Endothelial cell of umbilical vein (primary cell): Measurements from ENCODE around the gene USP51. TPM values are rescaled to one million over a fixed set of nuclear protein-coding genes. Genes with fewer than 3 reads are reported as not detected.

ENCODE experiments used
- BruUV-seq: library from RNA; stranded (reverse); fragments of 400-500 nt; replicated peaks from 2 replicates; lab custom pipeline; 2021; lab: Mats Ljungman, UMichigan
- CTCF ChIA-PET: fragments of 300-600, 350-600 bp; sonication (Branson Sonifier 250); formaldehyde crosslinking; loops from one replicate; lab custom pipeline; 2021; ENCODE audit warnings: antibody characterized with exemption, inconsistent platforms; lab: Charles Lee
- POLR2A ChIA-PET: fragments of 300-600, 350-600 bp; sonication (Branson Sonifier 250); formaldehyde crosslinking; loops from one replicate; lab custom pipeline; 2021; ENCODE audit warnings: antibody characterized with exemption, inconsistent platforms; lab: Charles Lee
- DNase-seq: peaks from one replicate; pipeline ENCODE4 v3.0.0-alpha.2; 2011; ENCODE audit warnings: low read depth, low spot score
- FAIRE-seq: peaks from 2 replicates; lab custom pipeline; 2011; peaks lifted over from hg19 to GRCh38; lab: Jason Lieb, UNC
- H2AFZ ChIP-seq: 2 replicates; pipeline ENCODE4 v1.6.0; 2012; ENCODE audit warnings: low read depth, low read length, control low read depth, inconsistent platforms
- H3K27ac ChIP-seq: 2 replicates; pipeline ENCODE4 v1.5.1; 2011; ENCODE audit warnings: low read depth, mild to moderate bottlenecking, control low read depth, low read length, moderate library complexity; ENCODE audit not compliant: insufficient read depth
- H3K27me3 ChIP-seq, 2 experiments: 2 replicates each; pipeline versions ENCODE4 v1.6.0 to v1.6.1; 2011; ENCODE audit warnings: low read length in 2 of 2, mixed read lengths in 1 of 2; ENCODE audit not compliant: control insufficient read depth in 2 of 2, insufficient read depth in 2 of 2
- H3K36me3 ChIP-seq, 2 experiments: 2 replicates in 1 of 2; 3 replicates in 1 of 2; pipeline ENCODE4 v1.5.1; 2011; ENCODE audit warnings: low read length in 2 of 2, mild to moderate bottlenecking in 1 of 2, moderate library complexity in 1 of 2; ENCODE audit not compliant: control insufficient read depth in 2 of 2, insufficient read depth in 2 of 2; ENCODE audit errors: extremely low read depth in 1 of 2
- H3K4me1 ChIP-seq: 3 replicates; pipeline ENCODE4 v1.5.1; 2011; ENCODE audit warnings: mild to moderate bottlenecking, low read length; ENCODE audit not compliant: control insufficient read depth, insufficient read depth; ENCODE audit errors: extremely low read depth
- H3K4me2 ChIP-seq: 2 replicates; pipeline ENCODE4 v1.6.1; 2011; ENCODE audit warnings: low read length, control low read depth, mixed read lengths; ENCODE audit not compliant: insufficient read depth
- H3K4me3 ChIP-seq, 3 experiments: fragments of 200-600 bp in 1 of 3; sonication (generic), shearing (Covaris generic) in 1 of 3; replicated peaks in 1 of 3; 2 replicates each; pipeline ENCODE4 v1.5.1; 2011 to 2016; ENCODE audit warnings: control low read depth in 3 of 3, low read length in 3 of 3, mild to moderate bottlenecking in 2 of 3, inconsistent platforms in 1 of 3, low read depth in 1 of 3, moderate library complexity in 1 of 3; ENCODE audit not compliant: insufficient read depth in 1 of 3
- H3K79me2 ChIP-seq: 2 replicates; pipeline ENCODE4 v1.6.0; 2012; ENCODE audit warnings: low read length, inconsistent platforms; ENCODE audit not compliant: control insufficient read depth, insufficient read depth
- H3K9ac ChIP-seq: replicated peaks from 2 replicates; pipeline ENCODE3; 2011; ENCODE audit warnings: low read length, control low read depth; ENCODE audit not compliant: insufficient read depth; ENCODE audit errors: extremely low read depth
- H3K9me1 ChIP-seq: replicated peaks from 3 replicates; pipeline ENCODE4 v1.6.0; 2011; ENCODE audit warnings: mild to moderate bottlenecking, low read length; ENCODE audit not compliant: control insufficient read depth, insufficient read depth; ENCODE audit errors: extremely low read depth
- H3K9me3 ChIP-seq: replicated peaks from 2 replicates; pipeline ENCODE4 v1.5.1; 2012; ENCODE audit warnings: low read length, inconsistent platforms; ENCODE audit not compliant: control insufficient read depth, insufficient read depth
- H4K20me1 ChIP-seq: replicated peaks from 2 replicates; pipeline ENCODE3; 2011; ENCODE audit warnings: mild to moderate bottlenecking, low read length; ENCODE audit not compliant: control insufficient read depth, insufficient read depth; ENCODE audit errors: extremely low read depth
- FOS ChIP-seq: IDR thresholded peaks from 2 replicates; pipeline ENCODE4 v1.6.1; 2011; ENCODE audit warnings: mild to moderate bottlenecking, low read length, moderate library complexity, borderline replicate concordance; ENCODE audit not compliant: insufficient read depth
- GATA2 ChIP-seq: IDR thresholded peaks from 2 replicates; pipeline ENCODE4 v1.7.0; 2011; ENCODE audit warnings: low read depth, mild to moderate bottlenecking, moderate library complexity, mixed read lengths, low read length; ENCODE audit not compliant: insufficient read length, insufficient read depth
- JUN ChIP-seq: IDR thresholded peaks from 2 replicates; pipeline ENCODE4 v1.6.1; 2011; ENCODE audit warnings: borderline replicate concordance, low read depth; ENCODE audit not compliant: insufficient read length, insufficient read depth
- MYC ChIP-seq: IDR thresholded peaks from one replicate; pipeline ENCODE4 v1.6.1; 2011; ENCODE audit warnings: mild to moderate bottlenecking, low read depth, low read length
- POLR2A ChIP-seq: IDR thresholded peaks from 2 replicates; pipeline ENCODE4 v1.6.1; 2012; ENCODE audit warnings: low read depth, mild to moderate bottlenecking, control low read depth, low read length
- dilution Hi-C: fragments of 300-500 bp; cut with MboI; formaldehyde crosslinking; loops from one replicate; pipeline ENCODE4 v1.15.0; 2019; ENCODE audit warnings: low sequenced_read_pairs; ENCODE audit not compliant: extremely low pct_ligation_motif_present
- intact Hi-C: fragments of 100-400 bp; cut with micrococcal nuclease; formaldehyde crosslinking; loops from one replicate; pipeline ENCODE4 v1.10.0; 2022
- polyA plus RNA-seq, 4 experiments: library from polyadenylated mRNA; depleted of rRNA in 3 of 4; stranded (reverse) in 3 of 4; unstranded in 1 of 4; fragments of >200 nt; gene quantifications; 2 replicates each; pipeline versions ENCODE4 v1.2.1 to v1.2.3, GENCODE V29; 2011 to 2012; ENCODE audit warnings: missing spikeins in 1 of 4
- total RNA-seq: library from RNA; stranded (reverse); gene quantifications from 2 replicates; pipeline ENCODE4 v1.2.3, GENCODE V29; 2021

USP51 gene
- total and polyA plus RNA-seq, 2 donors (not counting 3 experiments of a cell fraction or from before 2014, with no cell fraction given): 0.77 to 0.86 TPM

DNA sequence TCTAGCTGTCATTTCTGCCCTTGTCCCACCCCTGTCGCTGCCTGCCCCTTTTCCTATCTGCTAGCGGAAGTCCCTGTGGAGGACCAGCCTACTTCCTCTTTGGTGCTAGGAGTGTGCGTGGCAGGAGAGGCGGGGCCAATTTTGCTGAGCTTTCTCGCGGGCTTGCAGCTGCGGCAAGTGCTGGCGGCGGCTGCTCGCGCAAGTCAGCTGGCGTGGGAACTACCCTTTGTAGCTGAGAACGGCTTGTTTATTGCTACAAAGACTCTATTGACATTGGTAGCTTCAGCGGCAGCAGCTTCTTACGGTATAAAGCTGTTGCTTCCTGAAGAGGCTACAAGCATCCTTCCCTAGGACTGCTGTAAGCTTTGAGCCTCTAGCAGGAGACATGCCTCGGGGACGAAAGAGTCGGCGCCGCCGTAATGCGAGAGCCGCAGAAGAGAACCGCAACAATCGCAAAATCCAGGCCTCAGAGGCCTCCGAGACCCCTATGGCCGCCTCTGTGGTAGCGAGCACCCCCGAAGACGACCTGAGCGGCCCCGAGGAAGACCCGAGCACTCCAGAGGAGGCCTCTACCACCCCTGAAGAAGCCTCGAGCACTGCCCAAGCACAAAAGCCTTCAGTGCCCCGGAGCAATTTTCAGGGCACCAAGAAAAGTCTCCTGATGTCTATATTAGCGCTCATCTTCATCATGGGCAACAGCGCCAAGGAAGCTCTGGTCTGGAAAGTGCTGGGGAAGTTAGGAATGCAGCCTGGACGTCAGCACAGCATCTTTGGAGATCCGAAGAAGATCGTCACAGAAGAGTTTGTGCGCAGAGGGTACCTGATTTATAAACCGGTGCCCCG is 37.4 kb downstream of the USP51 start, which contains the start of gene MAGEH1:
TSS of gene MAGEH1 (plus strand) at position 138 of the 843 bp plus-strand sequence. CDS start at position 386, 248 bp downstream.
- Histone ChIP-seq H3K9me3 (no peaks in the 10 kb centered on the region), H3K4me3 (peak within 1 kb of the TSS; percentile 56 to 70 (median 61)), H2AFZ (peak within 1 kb of the TSS; percentile 94), H3K27me3 (no peaks in the 10 kb centered on the region), H3K79me2 (no peaks in the 10 kb centered on the region), H3K36me3 (no peaks in the 10 kb centered on the region), H3K9ac (peak within 1 kb of the TSS; percentile 33), H3K27ac (peak within 1 kb of the TSS; percentile 52), H4K20me1 (no peaks in the 10 kb centered on the region), H3K4me2 (peak within 1 kb of the TSS; percentile 54), H3K4me1 (peaks cover 5% of the 10 kb centered on the region), H3K9me1 (no peaks in the 10 kb centered on the region)
- ChIA-PET CTCF (interaction anchor here (1.0 to 1.9 kb wide), 4 partner anchors 37 to 796 kb away, joined by 6 to 13 read pairs (median 6); partner anchors contain the start of gene RRAGB), POLR2A (interaction anchor here (1.1 to 1.5 kb wide), 2 partner anchors 37 to 265 kb away, joined by 4 to 7 read pairs; partner anchors contain the start of gene RRAGB)
- dilution Hi-C loops: no loop called here
- intact Hi-C loops: no loop called here
- FAIRE-seq (peak; percentile 84), DNase-seq (peak; percentile 81)
- BruUV-seq: TSS peak; percentile 82
- TF ChIP-seq POLR2A (peak; percentile 42), MYC (no peak), GATA2 (no peak), JUN (no peak), FOS (no peak)

DNA sequence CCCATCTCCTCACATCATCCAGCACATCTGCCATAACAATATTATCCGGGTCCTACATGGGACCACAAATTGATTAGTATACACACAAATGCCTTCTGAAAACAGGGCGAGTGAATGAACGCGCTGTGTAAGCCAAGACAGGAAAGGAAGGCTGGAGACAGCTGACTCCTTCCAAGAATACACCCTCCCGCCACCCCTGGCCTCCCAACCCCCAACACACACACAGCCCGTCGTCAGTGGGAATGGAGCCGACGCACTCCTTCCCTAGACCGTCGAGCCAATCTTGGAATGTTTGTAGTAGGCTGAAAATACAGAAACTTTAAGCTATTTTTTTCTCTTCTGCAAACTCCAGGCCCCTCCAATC is 38.0 kb downstream of the USP51 start:
- Histone ChIP-seq H3K36me3 (no peaks in the 10 kb centered on the region), H3K27me3 (no peaks in the 10 kb centered on the region), H3K9me3 (no peaks in the 10 kb centered on the region), H3K79me2 (no peaks in the 10 kb centered on the region), H2AFZ (peak overlapping the region; percentile 94), H3K4me1 (peaks cover 5% of the 10 kb centered on the region), H4K20me1 (no peaks in the 10 kb centered on the region), H3K4me3 (peak overlapping the region; percentile 56 to 70 (median 61)), H3K9ac (peak overlapping the region; percentile 33), H3K4me2 (peak overlapping the region; percentile 54), H3K9me1 (no peaks in the 10 kb centered on the region), H3K27ac (no peak overlapping the region)
- no peak for TF ChIP-seq POLR2A
- no peak for FAIRE-seq
- dilution Hi-C loops: no loop called here
- intact Hi-C loops: no loop called here
- DNase-seq: no peak
- ChIA-PET POLR2A (interaction anchor here (1.5 kb wide), 1 partner anchor 266 kb away, joined by 7 read pairs; the partner anchor contains the start of gene RRAGB), CTCF (interaction anchor here (1.0 to 1.9 kb wide), 4 partner anchors 37 to 797 kb away, joined by 6 to 13 read pairs (median 6); partner anchors contain the start of gene RRAGB)
- no TSS peak for BruUV-seq
